Hepatocyte (in vitro differentiated cells): Measurements from ENCODE around the gene VENTX. TPM values are rescaled to one million over a fixed set of nuclear protein-coding genes. Genes with fewer than 3 reads are reported as not detected.
A peak's percentile ranks its signal among the peaks of the same experiment; 100 is the strongest.

ENCODE experiments used
- DNase-seq: peaks from one replicate; pipeline ENCODE4 v3.0.0-alpha.2; 2016; ENCODE audit warnings: low spot score
- H2AFZ ChIP-seq: fragments of 200-600 bp; sonication (generic); 2 replicates; pipeline ENCODE4 v1.6.0; 2016; ENCODE audit warnings: antibody characterized with exemption, mild to moderate bottlenecking
- H3K27ac ChIP-seq: fragments of 200-600 bp; sonication (generic); 2 replicates; pipeline ENCODE4 v1.5.1; 2016; ENCODE audit warnings: mild to moderate bottlenecking
- H3K27me3 ChIP-seq: fragments of 200-600 bp; sonication (generic); 2 replicates; pipeline ENCODE4 v1.6.1; 2016
- H3K36me3 ChIP-seq: fragments of 200-600 bp; sonication (generic); replicated peaks from 2 replicates; pipeline ENCODE4 v1.5.1; 2016; ENCODE audit warnings: low read depth; ENCODE audit not compliant: insufficient read depth
- H3K4me1 ChIP-seq: fragments of 200-600 bp; sonication (generic); 2 replicates; pipeline ENCODE4 v1.5.1; 2016; ENCODE audit warnings: mild to moderate bottlenecking, moderate library complexity; ENCODE audit not compliant: insufficient read depth
- H3K4me2 ChIP-seq: fragments of 200-600 bp; sonication (generic); 2 replicates; pipeline ENCODE4 v1.6.0; 2016
- H3K4me3 ChIP-seq: fragments of 200-600 bp; sonication (generic); 2 replicates; pipeline ENCODE4 v1.5.1; 2016; ENCODE audit warnings: mild to moderate bottlenecking
- H3K79me2 ChIP-seq: fragments of 200-600 bp; sonication (generic); 2 replicates; pipeline ENCODE4 v1.6.0; 2017; ENCODE audit warnings: mild to moderate bottlenecking
- H3K9me2 ChIP-seq: fragments of 200-600 bp; sonication (generic); replicated peaks from 2 replicates; pipeline ENCODE4 v1.6.0; 2017; ENCODE audit warnings: mild to moderate bottlenecking; ENCODE audit not compliant: insufficient read depth
- H3K9me3 ChIP-seq: fragments of 200-600 bp; sonication (generic); 2 replicates; pipeline ENCODE4 v1.5.1; 2016; ENCODE audit warnings: low read depth, mild to moderate bottlenecking
- H4K20me1 ChIP-seq: fragments of 200-600 bp; sonication (generic); 2 replicates; pipeline ENCODE4 v1.6.0; 2016; ENCODE audit warnings: mild to moderate bottlenecking; ENCODE audit not compliant: insufficient read depth, poor library complexity, severe bottlenecking
- EZH2 ChIP-seq: fragments of 200-600 bp; sonication (generic); IDR thresholded peaks from 2 replicates; pipeline ENCODE4 v1.6.1; 2016; ENCODE audit warnings: antibody characterized with exemption, mild to moderate bottlenecking, borderline replicate concordance
- EZH2phosphoT487 ChIP-seq: fragments of 200-600 bp; sonication (generic); IDR thresholded peaks from one replicate; pipeline ENCODE4 v1.6.1; 2018; ENCODE audit warnings: antibody characterized with exemption, mild to moderate bottlenecking, low read depth, moderate library complexity; ENCODE audit not compliant: unreplicated experiment, severe bottlenecking
- WGBS: methylation state at CpG from one replicate; pipeline ENCODE4 v1.1.6; 2016; ENCODE audit warnings: low lambda C conversion rate; ENCODE audit errors: missing lambda C conversion rate; 5-methylcytosine and 5-hydroxymethylcytosine counted together
- polyA plus RNA-seq: library from polyadenylated mRNA; unstranded; fragments of >200 nt; fragmentation: Nextera tagmentation; extraction: Ambion mirVana; gene quantifications from 2 replicates; pipeline ENCODE4 v1.2.1, GENCODE V29; 2016
- total RNA-seq: library from RNA; depleted of rRNA; stranded (reverse); fragments of >200 nt; gene quantifications from 2 replicates; pipeline ENCODE4 v1.2.3, GENCODE V29; 2014
- TF ChIP-seq, protein P1 (sequence below): fragments of 200-600 bp; sonication (generic); IDR thresholded peaks from 2 replicates; pipeline ENCODE4 v1.5.1; 2016; ENCODE audit warnings: antibody characterized with exemption, mild to moderate bottlenecking; ENCODE audit not compliant: poor library complexity

Gene VENTX
- total and polyA plus RNA-seq, 2 experiments from 2014 or later = not detected

DNA sequence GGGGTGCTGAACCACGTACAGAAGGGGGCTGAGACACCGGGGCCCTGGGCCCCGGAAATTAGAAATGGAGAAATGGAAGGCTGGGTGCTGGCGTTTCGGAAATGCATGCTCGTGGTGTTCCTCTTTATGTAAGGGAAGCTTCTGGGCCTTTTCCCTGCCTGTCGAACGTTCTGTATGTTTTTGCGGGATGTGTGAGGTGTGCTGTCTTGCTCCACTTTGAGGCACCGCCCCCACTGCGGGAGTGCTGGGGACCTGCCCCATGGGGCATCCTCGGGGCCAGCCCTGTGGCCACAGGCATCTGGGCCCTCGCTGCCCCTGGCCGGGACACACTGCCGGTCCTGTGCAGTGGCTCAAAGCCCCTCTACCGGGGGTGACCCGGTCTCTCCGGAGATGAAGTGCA lies 1.7 kb upstream of the VENTX start:
- Histone ChIP-seq H3K27me3 (peaks cover 80% of the 10 kb centered on the region), H3K4me3 (no peak overlapping the region), H3K4me2 (peak overlapping the region; percentile 82), H3K9me3 (no peaks in the 10 kb centered on the region), H3K79me2 (no peaks in the 10 kb centered on the region), H2AFZ (no peak overlapping the region), H3K27ac (no peak overlapping the region), H3K9me2 (no peaks in the 10 kb centered on the region), H3K4me1 (peaks cover 19% of the 10 kb centered on the region), H3K36me3 (no peaks in the 10 kb centered on the region), H4K20me1 (no peaks in the 10 kb centered on the region)
- TF ChIP-seq, protein P1, sequence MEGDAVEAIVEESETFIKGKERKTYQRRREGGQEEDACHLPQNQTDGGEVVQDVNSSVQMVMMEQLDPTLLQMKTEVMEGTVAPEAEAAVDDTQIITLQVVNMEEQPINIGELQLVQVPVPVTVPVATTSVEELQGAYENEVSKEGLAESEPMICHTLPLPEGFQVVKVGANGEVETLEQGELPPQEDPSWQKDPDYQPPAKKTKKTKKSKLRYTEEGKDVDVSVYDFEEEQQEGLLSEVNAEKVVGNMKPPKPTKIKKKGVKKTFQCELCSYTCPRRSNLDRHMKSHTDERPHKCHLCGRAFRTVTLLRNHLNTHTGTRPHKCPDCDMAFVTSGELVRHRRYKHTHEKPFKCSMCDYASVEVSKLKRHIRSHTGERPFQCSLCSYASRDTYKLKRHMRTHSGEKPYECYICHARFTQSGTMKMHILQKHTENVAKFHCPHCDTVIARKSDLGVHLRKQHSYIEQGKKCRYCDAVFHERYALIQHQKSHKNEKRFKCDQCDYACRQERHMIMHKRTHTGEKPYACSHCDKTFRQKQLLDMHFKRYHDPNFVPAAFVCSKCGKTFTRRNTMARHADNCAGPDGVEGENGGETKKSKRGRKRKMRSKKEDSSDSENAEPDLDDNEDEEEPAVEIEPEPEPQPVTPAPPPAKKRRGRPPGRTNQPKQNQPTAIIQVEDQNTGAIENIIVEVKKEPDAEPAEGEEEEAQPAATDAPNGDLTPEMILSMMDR = no peak
- TF ChIP-seq EZH2 (no peak), EZH2phosphoT487 (peak; percentile 23)
- DNase-seq = no peak
- 7% methylated on average over 15 of the region's 18 CpGs for WGBS

DNA sequence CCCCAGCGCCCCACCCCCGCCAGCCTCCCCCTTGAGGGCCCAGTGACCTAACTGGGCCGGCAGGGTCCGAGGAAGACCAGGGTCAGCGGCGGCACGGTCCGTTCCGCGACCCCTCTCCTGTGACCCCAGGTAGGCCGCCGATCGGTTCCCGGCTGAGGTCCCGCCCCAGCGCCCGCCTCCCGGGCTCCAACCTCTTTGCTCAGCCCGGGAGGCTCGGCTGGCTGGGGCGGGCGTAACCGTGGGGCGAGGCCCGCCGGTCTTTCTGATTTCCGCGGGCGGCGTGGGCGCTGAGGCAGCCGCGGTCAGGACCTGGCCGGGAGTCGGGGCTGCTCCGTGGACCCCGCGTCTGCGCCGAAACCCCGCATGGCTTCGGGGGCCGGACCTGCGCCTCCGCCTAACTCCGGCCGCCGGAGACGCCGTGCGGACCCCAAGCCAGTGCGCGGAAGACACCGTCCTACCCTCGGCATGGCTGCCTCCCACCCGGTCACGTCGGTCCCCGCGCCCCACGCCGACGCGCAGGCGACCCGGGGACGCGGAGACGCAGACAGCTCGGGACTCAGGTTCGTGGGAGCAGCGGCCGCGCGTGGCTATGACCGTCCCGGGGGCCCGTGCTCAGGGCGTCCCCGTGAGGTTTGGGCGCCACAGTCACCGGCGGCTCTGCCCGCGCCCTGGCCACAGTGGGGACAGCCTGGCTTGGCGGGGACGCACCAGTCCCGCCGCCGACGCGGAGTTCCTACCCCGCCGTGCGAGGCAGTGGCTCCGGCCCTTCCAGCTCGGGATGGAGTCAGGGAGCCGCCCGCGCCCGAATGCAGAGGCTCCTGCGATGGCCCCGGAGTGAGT lies 1.0 kb upstream of the VENTX start:
- TF ChIP-seq, protein P1 = no peak
- TF ChIP-seq EZH2phosphoT487 (no peak), EZH2 (peak; percentile 80)
- H3K27me3 ChIP-seq = peaks cover 74% of the 10 kb centered on the region
- H3K4me2 ChIP-seq = peak overlapping the region; percentile 82
- H4K20me1 ChIP-seq = no peaks in the 10 kb centered on the region
- peak overlapping the region; percentile 45 for H2AFZ ChIP-seq
- H3K4me3 ChIP-seq = no peak overlapping the region
- H3K4me1 ChIP-seq = peaks cover 19% of the 10 kb centered on the region
- no peaks in the 10 kb centered on the region for H3K36me3 ChIP-seq
- no peaks in the 10 kb centered on the region for H3K79me2 ChIP-seq
- H3K9me3 ChIP-seq = no peaks in the 10 kb centered on the region
- no peaks in the 10 kb centered on the region for H3K9me2 ChIP-seq
- no peak for DNase-seq
- H3K27ac ChIP-seq = no peak overlapping the region
- WGBS = 3% methylated on average over 55 of the region's 103 CpGs

DNA sequence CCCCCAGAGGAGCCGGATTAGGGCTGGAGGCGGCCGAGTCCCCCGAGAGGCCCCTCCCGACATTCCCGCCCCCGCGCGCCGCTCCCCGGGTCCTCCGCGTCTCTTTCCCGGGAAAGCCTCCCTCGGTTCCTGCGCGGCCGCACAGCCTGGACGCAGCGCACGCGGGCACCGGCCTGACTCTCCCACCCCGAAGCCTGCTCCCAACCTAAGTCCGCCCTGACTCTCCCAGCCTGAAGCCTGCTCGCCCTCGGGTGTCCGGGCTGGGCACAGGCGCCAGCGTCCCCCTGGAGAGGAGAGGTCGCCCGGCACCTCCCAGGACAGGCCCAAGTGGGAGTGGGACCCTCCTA lies 441 bp upstream of the VENTX start:
- Histone ChIP-seq H3K9me2 (no peaks in the 10 kb centered on the region), H3K4me1 (peaks cover 19% of the 10 kb centered on the region), H3K4me3 (no peak overlapping the region), H3K27ac (no peak overlapping the region), H3K36me3 (no peaks in the 10 kb centered on the region), H4K20me1 (no peaks in the 10 kb centered on the region), H3K9me3 (no peaks in the 10 kb centered on the region), H3K4me2 (peak overlapping the region; percentile 82), H3K79me2 (no peaks in the 10 kb centered on the region), H3K27me3 (peaks cover 68% of the 10 kb centered on the region), H2AFZ (peak overlapping the region; percentile 45)
- WGBS = 2% methylated on average over 29 of the region's 32 CpGs
- DNase-seq = no peak
- TF ChIP-seq EZH2 (peak; percentile 27), EZH2phosphoT487 (no peak)

DNA sequence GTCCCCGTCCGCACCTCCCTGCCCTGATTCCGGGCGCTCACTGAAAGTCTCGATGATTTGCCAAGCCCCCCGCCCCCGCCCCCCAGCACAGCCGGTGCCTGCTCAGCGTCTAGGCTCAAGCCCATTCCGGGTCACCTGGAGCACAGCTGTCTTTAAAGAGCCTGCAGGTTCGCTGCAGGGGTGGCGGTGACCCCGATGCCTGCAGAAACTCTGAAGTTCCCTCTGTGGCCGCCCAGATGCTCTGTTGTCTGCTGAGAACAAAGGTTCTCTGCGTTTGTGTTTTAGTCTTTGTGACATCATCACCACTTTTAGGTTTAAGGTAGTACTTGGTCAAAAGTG lies 780 bp downstream of the VENTX start:
- Histone ChIP-seq H3K9me2 (no peaks in the 10 kb centered on the region), H3K27ac (no peak overlapping the region), H4K20me1 (no peaks in the 10 kb centered on the region), H3K79me2 (no peaks in the 10 kb centered on the region), H3K36me3 (no peaks in the 10 kb centered on the region), H2AFZ (no peak overlapping the region), H3K4me3 (no peak overlapping the region), H3K9me3 (no peaks in the 10 kb centered on the region), H3K27me3 (peaks cover 56% of the 10 kb centered on the region), H3K4me1 (peaks cover 19% of the 10 kb centered on the region), H3K4me2 (no peak overlapping the region)
- DNase-seq = no peak
- 19% methylated on average over 14 of the region's 15 CpGs for WGBS
- TF ChIP-seq, protein P1 = no peak
- TF ChIP-seq EZH2 = peak; percentile 54
